Stimulated activated CD4-positive, alpha-beta T cell treated with anti-CD3 and anti-CD28 coated beads, Interleukin-4, amount 100 ng/mL, for 48 hours (primary cell): Measurements from ENCODE around the gene GADD45GIP1.
A peak's percentile ranks its signal among the peaks of the same experiment; 100 is the strongest.
"Not testable (repeated sequence)": the region's sequence is repeated elsewhere in the genome, so short reads cannot be mapped to it uniquely, and the experiment has no call there.

Experiments used
- DNase-seq, 2 donors: peaks; one replicate each; pipeline ENCODE4 v3.0.0-alpha.2; 2020; ENCODE audit warnings: low read depth in 2 of 2

Gene GADD45GIP1

GRCh38 chr19:12957389-12957952 is 448 bp upstream of the GADD45GIP1 start:
- DNase-seq, result not testable (repeated sequence)

GRCh38 chr19:12955996-12956395 is 1.0 kb downstream of the GADD45GIP1 start:
- DNase-seq, result no peak

GRCh38 chr19:12955575-12955974 is 1.4 kb downstream of the GADD45GIP1 start:
- DNase-seq, result not testable (repeated sequence)

GRCh38 chr19:12954612-12954962 is 2.4 kb downstream of the GADD45GIP1 start:
- no peak for DNase-seq

GRCh38 chr19:12953799-12954611 is 3.0 kb downstream of the GADD45GIP1 start:
- no peak for DNase-seq

GRCh38 chr19:12953138-12953798 is 3.8 kb downstream of the GADD45GIP1 start:
- no peak for DNase-seq

- no peak for DNase-seq
Measured at GRCh38 chr19:12952488-12953137, 4.4 kb downstream of the GADD45GIP1 start.

GRCh38 chr19:12952050-12952449 is 5.0 kb downstream of the GADD45GIP1 start:
- not testable (repeated sequence) for DNase-seq

GRCh38 chr19:12949363-12950283 is 7.4 kb downstream of the GADD45GIP1 start:
- no peak for DNase-seq

GRCh38 chr19:12948612-12949362 is 8.2 kb downstream of the GADD45GIP1 start:
- DNase-seq, result no peak

- no peak for DNase-seq
Measured at GRCh38 chr19:12947702-12948611, 9.1 kb downstream of the GADD45GIP1 start.

GRCh38 chr19:12946731-12947496 is 10.1 kb downstream of the GADD45GIP1 start:
- no peak for DNase-seq

- peak; percentile 44 to 54 for DNase-seq
Measured at GRCh38 chr19:12946092-12946721, 10.8 kb downstream of the GADD45GIP1 start.

GRCh38 chr19:12945479-12946091 is 11.4 kb downstream of the GADD45GIP1 start, which contains the start of gene RAD23A:
RAD23A (plus strand) TSS chr19:12945862; CDS start chr19:12945949, 87 bp downstream.
- peak; percentile 98 to 99 for DNase-seq

GRCh38 chr19:12944104-12944674 is 12.8 kb downstream of the GADD45GIP1 start:
- DNase-seq, result no peak

GRCh38 chr19:12943437-12944044 is 13.5 kb downstream of the GADD45GIP1 start:
- DNase-seq, result no peak

- DNase-seq, result no peak
Measured at GRCh38 chr19:12940897-12941296, 16.1 kb downstream of the GADD45GIP1 start.
